ENCODE measurements around the gene COG5. TPM values are rescaled to one million over a fixed set of nuclear protein-coding genes. Genes with fewer than 3 reads are reported as not detected.

Gene COG5
- total and polyA plus RNA-seq, 2 of the 8 experiments (the other 6 are each of a cell fraction or from before 2014, with no cell fraction given) = 10.5 to 28.1 TPM

- Histone ChIP-seq H2BK120ac (replicated peaks; ENCODE audit: low read depth, low read length) (no peak overlapping the region), H3K27ac (ENCODE audit: low read depth, low read length) (no peak overlapping the region), H4K91ac (replicated peaks; ENCODE audit: insufficient read length, low read length) (no peak overlapping the region), H2BK15ac (ENCODE audit: low read length) (no peak overlapping the region), H2BK20ac (ENCODE audit: low read length) (no peak overlapping the region), H3K9ac (replicated peaks in 1 of 4; ENCODE audit: extremely low read depth in 1 of 4, low read depth in 3 of 4, low read length in 3 of 4) (no peak overlapping the region), H2BK5ac (ENCODE audit: low read depth, low read length) (no peak overlapping the region), H3K23ac (ENCODE audit: insufficient read length) (no peak overlapping the region), H3K56ac (replicated peaks; ENCODE audit: insufficient read length, low read depth, low read length) (no peak overlapping the region), H3K79me2 (ENCODE audit: control insufficient read depth in 1 of 2, insufficient read depth in 2 of 2, low read length in 2 of 2) (no peaks in the 10 kb centered on the region), H3K27me3 (replicated peaks in 1 of 4; ENCODE audit: control insufficient read depth in 3 of 4, extremely low read depth in 1 of 4, insufficient read depth in 3 of 4, low read length in 3 of 4) (peaks cover 0 to 1% (median 0%) of the 10 kb centered on the region in 4 experiments; a peak in 1 of 7 replicates), H3K4me3 (ENCODE audit: extremely low read depth in 1 of 4, insufficient read depth in 2 of 4, low read depth in 3 of 4, low read length in 4 of 4) (no peak overlapping the region), H3K36me3 (ENCODE audit: control insufficient read depth in 2 of 4, insufficient read depth in 4 of 4, low read length in 3 of 4) (no peaks in the 10 kb centered on the region), H4K20me1 (replicated peaks in 1 of 2; ENCODE audit: control insufficient read depth in 1 of 2, insufficient read depth in 2 of 2, low read length in 2 of 2) (peaks cover 0 to 2% of the 10 kb centered on the region in 2 experiments), H4K8ac (ENCODE audit: extremely low read depth, insufficient read depth, low read length) (no peak overlapping the region), H3K4me1 (replicated peaks in 1 of 4; ENCODE audit: control insufficient read depth in 3 of 4, insufficient read depth in 4 of 4, low read length in 3 of 4) (peaks cover 0 to 9% (median 2%) of the 10 kb centered on the region in 4 experiments; a peak in 3 of 7 replicates), H2AK5ac (ENCODE audit: low read depth, low read length) (no peak overlapping the region), H3K4me2 (ENCODE audit: insufficient read depth in 1 of 2, low read depth in 2 of 2, low read length in 2 of 2) (no peak overlapping the region), H2BK12ac (ENCODE audit: low read depth, low read length) (no peak overlapping the region), H3K18ac (ENCODE audit: extremely low read depth, low read length) (no peak overlapping the region), H3K9me3 (ENCODE audit: insufficient read depth in 2 of 2, low read depth in 1 of 2, low read length in 1 of 2) (no peaks in the 10 kb centered on the region), H3K14ac (ENCODE audit: insufficient read length) (no peak overlapping the region), H4K5ac (ENCODE audit: insufficient read length, low read depth, low read length) (no peak overlapping the region), H3K23me2 (ENCODE audit: low read depth, low read length) (no peaks in the 10 kb centered on the region), H3K4ac (replicated peaks; ENCODE audit: insufficient read length, low read depth, low read length) (no peak overlapping the region), H3K79me1 (ENCODE audit: low read depth, low read length) (no peaks in the 10 kb centered on the region), H2AFZ (ENCODE audit: low read length) (no peak overlapping the region)
- FAIRE-seq (no peak), DNase-seq (ENCODE audit: low read depth in 1 of 2, low spot score in 2 of 2) (no peak)
- ChIA-PET CTCF (ENCODE audit: partially characterized antibody) (no interaction called here), POLR2A (ENCODE audit: partially characterized antibody) (no interaction called here)
- TF ChIP-seq PHF8 (conservative IDR thresholded peaks at IDR 0.05; ENCODE audit: low read depth, low read length) (no peak), SIN3A (conservative IDR thresholded peaks at IDR 0.05 in 1 of 2, IDR thresholded peaks at IDR 0.05 in 1 of 2; ENCODE audit: low read depth in 1 of 2, low read length in 2 of 2) (no peak), CBX8 (IDR thresholded peaks at IDR 0.05; ENCODE audit: borderline replicate concordance, low read depth, low read length) (no peak), CTBP2 (IDR thresholded peaks at IDR 0.05; ENCODE audit: borderline replicate concordance, insufficient read depth, insufficient read length, low read length) (no peak), RFX5 (IDR thresholded peaks at IDR 0.05; ENCODE audit: borderline replicate concordance, low read depth, low read length) (no peak), TBP (IDR thresholded peaks at IDR 0.05; ENCODE audit: low read depth, low read length) (no peak), CBX5 (IDR thresholded peaks at IDR 0.05; ENCODE audit: low read depth, low read length) (no peak), SP1 (IDR thresholded peaks at IDR 0.05; ENCODE audit: low read depth, low read length) (no peak), GTF2F1 (IDR thresholded peaks at IDR 0.05; ENCODE audit: borderline replicate concordance, low read depth, low read length) (no peak)
- 90% methylated on average over 4 of the region's 4 CpGs; no CpG with 5 or more reads in 1 of the 2 experiments for WGBS, 2 experiments (ENCODE audit: extremely low coverage in 1 of 2, insufficient coverage in 1 of 2, insufficient read length in 1 of 2, insufficient replicate concordance in 2 of 2, low coverage in 1 of 2, low lambda C conversion rate in 2 of 2, missing lambda C conversion rate in 1 of 2)
Measured at GRCh38 chr7:107237451-107237850, 326.3 kb downstream of the COG5 start.
